ENCODE data around the gene CCDC179. TPM values are rescaled to one million over a fixed set of nuclear protein-coding genes. Genes with fewer than 3 reads are reported as not detected.

Gene CCDC179
- polyA plus RNA-seq, result not detected in 2 replicates

DNA sequence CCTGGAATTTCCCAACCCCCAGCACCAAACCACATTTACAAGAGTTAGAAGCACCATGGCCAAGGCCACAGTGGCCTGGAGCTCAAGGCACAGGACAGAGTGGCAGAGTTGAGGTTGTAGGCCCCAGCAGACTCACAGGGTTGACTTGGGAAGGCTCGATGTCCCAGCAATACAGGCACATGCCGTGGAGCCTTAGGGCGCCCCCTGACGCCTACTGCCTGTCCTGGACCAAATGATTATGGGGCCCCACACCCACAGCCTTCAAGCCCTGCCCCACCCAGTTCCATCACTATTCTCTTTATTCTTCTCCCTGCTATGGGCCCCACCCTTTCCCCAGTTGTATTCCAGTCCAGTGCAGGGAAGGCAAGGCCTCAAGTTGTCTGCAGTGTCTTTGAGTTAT, at the start of gene CCDC179:
Gene CCDC179, minus strand, starts transcription at position 234 of the 400 bp plus-strand sequence. Its CDS starts 53 bp downstream, at position 181.

DNA sequence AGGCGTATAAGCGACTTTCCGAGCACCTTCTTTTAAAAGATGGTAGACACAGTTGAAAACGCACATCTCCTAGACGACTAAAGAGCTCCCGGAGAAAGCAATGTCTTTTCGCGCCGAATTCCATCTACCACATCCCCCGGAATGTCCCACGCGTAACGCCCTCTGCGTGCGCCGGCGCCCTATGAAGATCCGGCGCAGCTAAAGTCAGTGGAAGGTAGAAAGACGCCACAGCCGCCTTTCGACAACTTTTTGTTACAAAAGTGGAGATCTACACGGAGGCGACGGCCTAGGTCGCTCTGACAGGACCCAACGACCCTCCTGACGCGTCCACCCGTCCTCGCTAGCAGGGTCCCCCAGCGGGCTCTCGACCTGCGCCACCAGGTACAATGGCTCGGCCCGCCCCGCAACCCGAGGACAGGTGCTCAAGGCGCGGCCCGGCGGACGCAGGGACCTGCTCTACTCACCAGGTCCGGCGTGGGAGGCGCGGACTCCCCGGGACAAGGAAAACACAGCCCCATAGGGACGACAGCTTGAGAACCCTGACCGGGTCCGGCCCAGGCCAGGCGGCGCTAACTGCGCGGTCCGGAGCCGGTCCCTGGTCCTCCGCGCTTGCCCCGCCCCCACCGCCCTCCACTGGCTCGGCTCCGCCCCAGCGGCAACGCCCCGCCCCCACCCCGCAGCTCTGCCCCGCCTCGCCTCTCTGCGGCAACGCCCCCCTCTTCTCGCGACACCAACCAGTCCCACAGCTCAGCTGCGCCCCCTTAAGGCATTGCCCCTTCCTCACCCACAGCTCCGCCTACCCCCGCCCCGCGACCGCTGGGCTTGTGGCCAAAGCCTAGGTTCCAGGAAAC, 30.8 kb downstream of the CCDC179 start, which contains the start of gene SVIP:
Gene SVIP, minus strand, starts transcription at position 571 of the 851 bp plus-strand sequence. Its CDS starts 53 bp downstream, at position 518.

Other genes starting within 250 kb of the CCDC179 start
- 2.6 and 4.6 TPM in 2 replicates for gene FANCF, start 234.7 kb downstream of the CCDC179 start, polyA plus RNA-seq
- 14.6 and 17.1 TPM in 2 replicates for gene GAS2, start 193.9 kb downstream of the CCDC179 start, polyA plus RNA-seq
- gene SVIP, start 30.7 kb downstream of the CCDC179 start, polyA plus RNA-seq, result 44.9 and 48.0 TPM in 2 replicates